HG03521 (cell line): ENCODE data around the gene PTX4.

Experiments used
- ATAC-seq: cut with Tn5 transposase; IDR thresholded peaks from one replicate; pipeline ENCODE4 v1.9.1; 2021; ENCODE audit warnings: mild to moderate bottlenecking, moderate library complexity; ENCODE audit not compliant: unreplicated experiment

PTX4 gene, protein sequence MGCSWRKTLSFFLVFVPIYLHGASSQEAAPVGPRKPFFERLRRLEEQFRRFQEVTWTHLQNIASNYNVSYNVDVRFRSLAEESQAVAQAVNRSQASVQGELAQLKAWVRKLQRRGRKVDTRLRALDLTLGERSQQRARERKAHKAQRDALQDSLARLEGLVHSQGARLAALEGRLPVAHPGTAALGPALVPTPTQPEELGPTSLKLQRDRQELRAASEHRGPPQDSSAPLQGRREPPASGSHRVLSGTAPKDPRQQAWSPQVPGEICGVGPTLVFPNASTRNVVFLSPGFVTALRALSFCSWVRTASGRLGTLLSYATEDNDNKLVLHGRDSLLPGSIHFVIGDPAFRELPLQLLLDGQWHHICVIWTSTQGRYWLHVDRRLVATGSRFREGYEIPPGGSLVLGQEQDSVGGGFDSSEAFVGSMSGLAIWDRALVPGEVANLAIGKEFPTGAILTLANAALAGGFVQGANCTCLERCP

DNA sequence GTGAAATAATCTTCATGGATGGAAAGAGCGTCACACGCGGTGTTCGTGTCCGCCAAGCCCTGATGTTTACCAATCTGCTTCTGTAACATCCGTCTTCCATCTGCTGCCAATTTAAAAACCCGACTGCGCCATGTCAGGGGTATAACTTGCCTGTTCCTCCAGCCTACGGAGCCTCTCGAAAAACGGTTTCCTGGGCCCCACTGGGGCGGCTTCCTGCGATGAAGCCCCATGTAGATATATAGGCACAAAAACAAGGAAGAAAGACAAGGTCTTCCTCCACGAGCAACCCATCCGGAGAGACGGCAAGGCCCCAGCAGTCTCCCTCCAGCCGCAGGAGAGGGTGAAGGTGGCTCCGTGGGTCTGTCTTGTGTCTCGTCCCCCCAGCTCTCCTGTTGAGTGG is at the start of gene PTX4:
Gene PTX4, minus strand, starts transcription at position 326 of the 400 bp plus-strand sequence. Its CDS starts 35 bp downstream, at position 291.
- no peak for ATAC-seq

DNA sequence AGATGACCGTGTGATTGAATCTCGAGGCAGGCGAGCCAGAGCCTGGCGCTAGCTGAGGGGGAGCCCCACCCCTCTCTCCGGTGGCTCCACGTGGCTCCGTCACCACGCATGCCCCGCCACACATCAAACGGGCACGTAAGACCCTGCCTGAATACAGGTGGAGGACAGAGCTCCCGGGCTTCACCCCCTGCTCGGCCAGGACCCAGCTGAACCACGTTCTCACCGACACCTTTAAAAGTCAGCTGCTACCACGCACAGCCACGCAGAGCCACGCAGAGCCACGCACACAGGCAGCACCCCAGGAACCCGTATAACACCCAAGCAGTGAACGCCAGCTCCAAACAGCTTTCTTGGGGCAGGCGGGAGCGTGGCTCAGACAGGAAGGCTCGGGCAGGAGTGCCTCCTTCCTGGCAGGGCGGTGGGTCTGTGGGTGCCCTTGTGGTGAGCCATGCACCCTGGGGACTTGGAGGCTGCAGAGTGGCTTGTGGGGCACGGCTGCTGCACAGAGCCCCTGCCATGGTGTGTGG is 49.1 kb upstream of the PTX4 start:
- ATAC-seq: no peak

DNA sequence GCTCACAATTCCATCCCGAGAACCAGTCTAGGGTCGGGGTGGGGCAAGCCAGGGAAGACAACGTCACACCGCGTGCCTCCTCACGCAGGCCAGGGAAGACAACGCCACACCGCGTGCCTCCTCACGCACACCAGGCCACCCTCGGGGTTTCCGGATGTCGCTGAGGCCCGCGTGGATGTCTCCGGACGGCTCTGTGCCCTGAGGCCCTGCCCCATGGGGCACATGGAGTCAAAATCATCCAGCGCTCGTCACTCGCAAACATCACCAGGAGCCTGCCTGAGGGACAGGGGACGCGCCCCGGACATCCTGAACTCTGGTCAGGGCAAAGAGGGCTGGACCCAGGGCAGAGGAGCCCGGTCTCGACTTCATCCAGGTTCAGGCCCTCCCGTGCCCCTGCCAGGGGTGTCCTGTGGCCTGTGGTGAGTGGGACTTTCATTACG is 48.4 kb upstream of the PTX4 start:
- no peak for ATAC-seq

- ATAC-seq: no peak
Observed at GRCh38 chr16:1536601-1537000, 47.9 kb upstream of the PTX4 start.

GRCh38 chr16:1535391-1536291 is 46.9 kb upstream of the PTX4 start:
- no peak for ATAC-seq

GRCh38 chr16:1534021-1535020 is 45.6 kb upstream of the PTX4 start:
- ATAC-seq: no peak

DNA sequence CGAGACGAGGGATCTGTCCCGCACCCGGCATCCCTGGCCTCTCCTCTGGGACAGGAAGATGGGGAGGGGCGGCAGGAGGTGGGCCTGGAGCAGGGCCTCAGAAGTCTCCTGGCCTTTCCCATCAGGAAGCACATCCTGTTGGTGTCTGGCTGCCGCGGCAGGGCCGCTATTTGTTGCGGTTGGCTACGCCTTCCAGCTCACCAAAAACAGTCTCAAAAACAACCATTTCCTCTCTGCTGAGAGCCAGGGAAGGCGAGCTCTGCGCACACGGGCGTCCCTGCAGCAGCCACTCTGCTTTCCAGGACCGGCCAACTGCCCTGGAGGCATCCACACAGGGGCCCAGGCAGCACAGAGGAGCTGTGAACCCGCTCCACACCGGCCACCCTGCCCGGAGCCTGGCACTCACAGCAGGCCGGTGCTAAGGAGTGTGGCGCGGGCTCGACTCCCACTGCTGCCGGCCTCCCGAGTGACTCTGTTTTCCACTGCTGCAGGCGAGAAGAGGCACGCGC is 44.8 kb upstream of the PTX4 start, which contains the start of gene TMEM204:
Gene TMEM204, plus strand, starts transcription at position 224 of the 509 bp plus-strand sequence. CDS start 610 bp downstream, outside the sequence.
- no peak for ATAC-seq

DNA sequence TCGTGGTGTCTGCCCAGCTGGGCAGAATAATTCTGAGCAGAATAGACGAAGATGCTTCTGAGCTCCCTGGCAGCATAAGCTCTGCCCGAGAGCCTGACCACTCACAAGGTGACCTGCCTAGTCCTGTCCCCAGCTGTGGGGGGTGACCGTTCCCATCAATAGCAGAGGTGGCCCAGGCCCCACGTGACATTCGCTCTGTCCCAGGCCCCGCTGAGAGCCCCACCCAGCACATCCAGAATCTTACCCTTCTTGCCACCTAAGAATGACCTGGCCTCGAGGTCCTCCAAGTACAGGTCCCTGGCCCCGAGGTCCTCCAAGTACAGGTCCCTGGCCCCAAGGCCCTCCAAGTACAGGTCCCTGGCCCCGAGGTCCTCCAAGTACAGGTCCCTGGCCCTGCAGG is 44.0 kb upstream of the PTX4 start:
- ATAC-seq: no peak

DNA sequence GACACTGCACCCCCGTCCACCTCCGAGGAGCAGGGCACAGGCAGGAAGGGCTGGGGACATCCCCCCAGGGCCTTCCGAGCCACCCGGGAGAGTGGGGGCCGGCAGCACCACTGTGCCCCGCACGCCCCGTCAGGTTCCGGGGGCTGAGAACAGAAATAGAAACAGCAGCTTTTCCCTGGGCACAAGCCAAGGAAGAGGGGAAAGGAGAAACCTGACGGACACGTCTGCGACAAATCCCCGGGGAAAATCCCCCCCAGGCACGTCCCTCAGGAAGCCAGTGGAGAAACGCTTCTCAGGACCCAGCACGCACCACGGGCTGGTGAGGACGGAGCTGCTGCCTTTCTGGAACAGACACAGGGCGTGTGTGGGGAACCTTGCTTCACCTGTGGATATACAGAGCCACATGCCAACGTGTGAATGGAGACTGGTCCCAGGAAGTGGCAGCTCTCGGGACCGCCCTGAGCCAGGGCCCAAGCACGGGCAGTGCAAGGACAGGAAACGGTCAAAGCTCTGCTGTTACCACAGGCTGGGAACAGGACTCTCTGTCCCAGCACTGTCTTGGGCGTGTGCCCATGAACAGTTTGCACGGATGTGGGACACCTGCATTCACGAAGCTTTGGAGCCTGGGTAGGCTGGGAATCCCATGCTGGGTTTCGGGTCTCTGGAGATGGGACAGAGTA is 43.5 kb upstream of the PTX4 start:
- no peak for ATAC-seq

DNA sequence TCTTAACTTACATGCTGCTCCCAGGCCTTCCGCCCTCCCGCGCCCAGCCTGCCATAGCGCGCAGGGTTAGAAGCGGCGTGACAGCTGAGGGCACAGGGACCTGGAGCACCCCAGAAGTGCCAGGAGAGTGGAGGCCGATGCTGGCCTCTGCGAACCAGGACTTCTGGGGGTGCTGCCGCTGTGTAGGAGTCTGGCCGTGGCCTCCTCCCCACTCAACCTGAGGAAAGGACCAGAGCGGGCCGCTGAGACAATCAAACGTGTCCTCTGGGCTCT is 42.8 kb upstream of the PTX4 start:
- ATAC-seq: no peak

- no peak for ATAC-seq
Observed at GRCh38 chr16:1530883-1531637, 42.3 kb upstream of the PTX4 start.

DNA sequence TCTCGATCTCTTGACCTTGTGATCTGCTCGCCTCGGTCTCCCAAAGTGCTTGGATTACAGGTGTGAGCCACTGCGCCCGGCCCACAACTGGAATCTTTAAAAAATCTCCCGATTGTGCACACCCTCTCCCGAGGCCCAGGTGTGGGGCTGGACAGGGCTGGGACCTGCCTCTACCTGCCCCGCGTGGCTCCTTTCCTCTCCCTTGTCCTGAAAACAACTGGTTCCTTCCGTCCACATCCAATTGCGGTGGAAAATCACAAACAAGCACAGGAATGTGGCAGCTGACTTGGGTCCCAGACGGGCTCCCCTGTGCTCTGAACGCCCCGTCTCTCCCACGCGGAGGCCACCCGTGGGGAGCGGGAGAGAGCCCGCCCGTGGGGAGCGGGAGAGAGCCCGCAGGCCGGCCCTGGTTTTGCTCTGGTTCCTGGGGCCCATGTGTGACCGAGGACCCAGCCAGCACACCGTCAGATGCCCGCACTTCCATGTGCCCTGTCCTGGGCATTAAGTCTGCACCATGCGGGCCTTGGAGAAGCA is 41.7 kb upstream of the PTX4 start:
- no peak for ATAC-seq

- ATAC-seq: no peak
Observed at GRCh38 chr16:1528921-1529537, 40.3 kb upstream of the PTX4 start.

- ATAC-seq: no peak
Observed at GRCh38 chr16:1527836-1528811, 39.4 kb upstream of the PTX4 start.

- ATAC-seq: no peak
Observed at GRCh38 chr16:1526608-1527555, 38.1 kb upstream of the PTX4 start.
